CD4-positive, alpha-beta memory T cell (primary cell): ENCODE results near the gene SLC9A9. TPM values are rescaled to one million over a fixed set of nuclear protein-coding genes. Genes with fewer than 3 reads are reported as not detected.

Experiments
- CTCF ChIA-PET: fragments of 350-600 bp; sonication (Branson Sonifier 250); formaldehyde crosslinking; loops from one replicate; lab custom pipeline; 2021; ENCODE audit warnings: inconsistent platforms; ENCODE audit not compliant: partially characterized antibody; lab: Charles Lee
- POLR2A ChIA-PET: fragments of 350-600 bp; sonication (Branson Sonifier 250); formaldehyde crosslinking; loops from one replicate; lab custom pipeline; 2021; ENCODE audit not compliant: partially characterized antibody; lab: Charles Lee
- DNase-seq, 5 donors: peaks; one replicate each; pipeline versions ENCODE4 v3.0.0 to v3.0.0-alpha.2; 2020 to 2022; ENCODE audit warnings: mixed read lengths in 1 of 5
- H3K27ac ChIP-seq: one replicate; pipeline ENCODE4 v1.7.0; 2013; ENCODE audit warnings: low read depth, low read length
- H3K27me3 ChIP-seq: 2 replicates; pipeline ENCODE4 v1.7.0; 2013; ENCODE audit warnings: mild to moderate bottlenecking, low read length, moderate library complexity; ENCODE audit not compliant: insufficient read depth
- H3K36me3 ChIP-seq: 2 replicates; pipeline ENCODE4 v1.7.0; 2013; ENCODE audit warnings: mild to moderate bottlenecking, low read length, moderate library complexity; ENCODE audit not compliant: insufficient read depth
- H3K4me1 ChIP-seq: 2 replicates; pipeline ENCODE4 v1.7.0; 2013; ENCODE audit warnings: mild to moderate bottlenecking, low read length, moderate library complexity; ENCODE audit not compliant: insufficient read depth
- H3K4me3 ChIP-seq, 2 donors: one replicate each; pipeline ENCODE4 v1.7.0; 2013; ENCODE audit warnings: low read length in 2 of 2, mild to moderate bottlenecking in 1 of 2
- H3K9me3 ChIP-seq, 2 donors: one replicate each; pipeline ENCODE4 v1.7.0; 2013; ENCODE audit warnings: low read length in 2 of 2, control low read depth in 1 of 2; ENCODE audit not compliant: control insufficient read depth in 1 of 2
- H3K27ac Mint-ChIP-seq, 7 donors: one replicate each; pipeline ENCODE4 v1.8.0; 2020 to 2021; ENCODE audit warnings: mixed read lengths in 7 of 7, mild to moderate bottlenecking in 6 of 7, inconsistent platforms in 3 of 7, moderate library complexity in 3 of 7
- H3K27me3 Mint-ChIP-seq, 2 donors: one replicate each; pipeline ENCODE4 v1.8.0; 2020 to 2021; ENCODE audit warnings: mixed read lengths in 2 of 2
- H3K36me3 Mint-ChIP-seq, 2 donors: one replicate each; pipeline ENCODE4 v1.8.0; 2020 to 2021; ENCODE audit warnings: mixed read lengths in 2 of 2, inconsistent platforms in 1 of 2, mild to moderate bottlenecking in 1 of 2
- H3K4me1 Mint-ChIP-seq, 4 donors: one replicate each; pipeline ENCODE4 v1.8.0; 2020 to 2021; ENCODE audit warnings: mixed read lengths in 4 of 4, mild to moderate bottlenecking in 1 of 4
- H3K4me3 Mint-ChIP-seq, 8 donors: one replicate each; pipeline ENCODE4 v1.8.0; 2020 to 2021; ENCODE audit warnings: mixed read lengths in 8 of 8, mild to moderate bottlenecking in 7 of 8, moderate library complexity in 6 of 8, inconsistent platforms in 3 of 8
- H3K9me3 Mint-ChIP-seq, 8 donors: one replicate each; pipeline ENCODE4 v1.8.0; 2020 to 2021; ENCODE audit warnings: mixed read lengths in 8 of 8, mild to moderate bottlenecking in 5 of 8, inconsistent platforms in 3 of 8, moderate library complexity in 1 of 8
- intact Hi-C: fragments of 100-400 bp; cut with micrococcal nuclease; formaldehyde crosslinking; loops from one replicate; pipeline ENCODE4 v1.15.1; 2023
- polyA plus RNA-seq, 2 donors: library from polyadenylated mRNA; unstranded; fragments of 300-500 nt; fragmentation: Illumina TruSeq; gene quantifications; one replicate each; pipeline ENCODE4 v1.2.3, GENCODE V29; 2021
- total RNA-seq, 2 experiments: library from RNA; stranded (reverse); gene quantifications; one replicate each; pipeline ENCODE4 v1.2.3, GENCODE V29; 2021

Gene SLC9A9
- total and polyA plus RNA-seq, 4 experiments from 2014 or later = 30.8 to 35.5 (median 34.4) TPM

DNA sequence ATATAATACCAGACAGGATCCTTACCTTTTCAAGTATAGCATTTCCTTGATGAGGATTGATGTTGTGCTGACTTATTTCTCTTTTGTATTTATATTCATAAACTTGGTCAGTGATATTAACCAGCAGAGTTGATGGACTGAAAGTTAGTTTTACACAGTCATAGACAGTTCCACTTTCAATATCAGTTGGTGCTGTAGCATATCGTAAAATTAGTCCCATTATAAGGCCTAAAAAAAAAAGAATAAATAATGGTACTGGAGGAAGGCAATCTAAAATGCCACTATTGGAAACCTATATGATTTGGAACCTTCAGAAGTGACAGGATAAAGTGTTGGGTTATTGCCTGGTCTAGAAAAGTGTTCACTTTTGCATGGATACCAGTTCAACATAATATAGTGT is 16.3 kb downstream of the SLC9A9 start:
- Mint-ChIP-seq H3K27ac (no peak overlapping the region), H3K36me3 (peaks cover 4 to 21% of the 10 kb centered on the region in 2 donors), H3K9me3 (no peaks in the 10 kb centered on the region), H3K27me3 (no peaks in the 10 kb centered on the region), H3K4me3 (peak overlapping the region in 2 of 8 donors; percentile 12 to 50), H3K4me1 (peaks cover 35 to 43% (median 40%) of the 10 kb centered on the region in 4 donors)
- Histone ChIP-seq H3K27me3 (no peaks in the 10 kb centered on the region), H3K9me3 (no peaks in the 10 kb centered on the region), H3K4me3 (no peak overlapping the region), H3K27ac (no peak overlapping the region), H3K36me3 (no peaks in the 10 kb centered on the region), H3K4me1 (peaks cover 27% of the 10 kb centered on the region)
- no peak for DNase-seq
- CTCF ChIA-PET = no interaction called here
- POLR2A ChIA-PET = no interaction called here
- intact Hi-C loops = no loop called here

GRCh38 chr3:143831208-143831607 is 17.1 kb downstream of the SLC9A9 start:
- no peaks in the 10 kb centered on the region for H3K27me3 Mint-ChIP-seq
- H3K4me1 ChIP-seq = peaks cover 33% of the 10 kb centered on the region
- H3K36me3 ChIP-seq = no peaks in the 10 kb centered on the region
- ChIA-PET POLR2A (no interaction called here), CTCF (no interaction called here)
- H3K9me3 ChIP-seq = no peaks in the 10 kb centered on the region
- no peak for DNase-seq
- H3K9me3 Mint-ChIP-seq = no peaks in the 10 kb centered on the region
- no peaks in the 10 kb centered on the region for H3K27me3 ChIP-seq
- peak overlapping the region in 3 of 8 donors; percentile 14 to 44 (median 33) for H3K4me3 Mint-ChIP-seq
- H3K27ac ChIP-seq = no peak overlapping the region
- H3K27ac Mint-ChIP-seq = peak overlapping the region in 3 of 7 donors; percentile 34 to 49 (median 45)
- peaks cover 4 to 21% of the 10 kb centered on the region in 2 donors for H3K36me3 Mint-ChIP-seq
- peaks cover 40 to 48% (median 45%) of the 10 kb centered on the region in 4 donors for H3K4me1 Mint-ChIP-seq
- intact Hi-C loops = no loop called here
- no peak overlapping the region for H3K4me3 ChIP-seq

- CTCF ChIA-PET = interaction anchor here (1.2 kb wide), 1 partner anchor 9 kb away, joined by 6 read pairs; no protein-coding TSS in a partner anchor
- POLR2A ChIA-PET = no interaction called here
- Mint-ChIP-seq H3K27ac (peak overlapping the region in 2 of 7 donors; percentile 34 to 45), H3K4me3 (peak overlapping the region in 2 of 8 donors; percentile 7 to 12), H3K4me1 (peaks cover 37 to 48% (median 44%) of the 10 kb centered on the region in 4 donors), H3K9me3 (no peaks in the 10 kb centered on the region), H3K36me3 (peaks cover 4 to 21% of the 10 kb centered on the region in 2 donors), H3K27me3 (no peaks in the 10 kb centered on the region)
- Histone ChIP-seq H3K27me3 (no peaks in the 10 kb centered on the region), H3K4me3 (no peak overlapping the region), H3K9me3 (no peaks in the 10 kb centered on the region), H3K36me3 (no peaks in the 10 kb centered on the region), H3K4me1 (peaks cover 35% of the 10 kb centered on the region), H3K27ac (no peak overlapping the region)
- intact Hi-C loops = loop anchor here (1.0 kb wide), 1 partner anchor 18 kb away; the partner anchor contains the start of gene SLC9A9
- no peak for DNase-seq
Measured at GRCh38 chr3:143830786-143831185, 17.5 kb downstream of the SLC9A9 start.

DNA sequence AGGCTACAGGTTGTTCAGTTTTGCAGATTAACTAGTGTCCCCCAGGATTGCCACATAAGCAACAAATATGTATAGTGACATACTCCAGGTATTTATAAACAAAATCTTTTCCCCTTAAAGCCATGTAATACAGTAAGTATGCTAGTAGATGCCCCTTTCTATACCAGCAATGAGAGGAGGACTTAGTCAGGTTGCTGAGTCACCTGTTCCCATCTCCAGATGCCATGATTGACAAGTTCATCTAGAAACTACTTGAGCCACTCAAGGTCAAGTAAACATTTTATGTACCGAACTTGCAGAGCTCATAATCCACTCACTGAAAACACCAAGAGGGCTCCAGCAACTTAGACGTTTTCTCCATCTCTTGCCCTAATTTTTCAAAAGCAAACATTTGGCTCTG is 18.2 kb downstream of the SLC9A9 start:
- Mint-ChIP-seq H3K36me3 (peaks cover 4 to 20% of the 10 kb centered on the region in 2 donors), H3K9me3 (no peaks in the 10 kb centered on the region), H3K27me3 (no peaks in the 10 kb centered on the region), H3K4me1 (peaks cover 36 to 49% (median 43%) of the 10 kb centered on the region in 4 donors), H3K27ac (no peak overlapping the region), H3K4me3 (no peak overlapping the region)
- Histone ChIP-seq H3K9me3 (no peaks in the 10 kb centered on the region), H3K27me3 (no peaks in the 10 kb centered on the region), H3K36me3 (no peaks in the 10 kb centered on the region), H3K27ac (no peak overlapping the region), H3K4me1 (peaks cover 39% of the 10 kb centered on the region), H3K4me3 (no peak overlapping the region)
- ChIA-PET CTCF (interaction anchor here (1.1 to 1.4 kb wide), 3 partner anchors 10 to 147 kb away, joined by 3 to 6 read pairs (median 3); no protein-coding TSS in a partner anchor), POLR2A (no interaction called here)
- intact Hi-C loops = loop anchor here (1.0 kb wide), 1 partner anchor 18 kb away; the partner anchor contains the start of gene SLC9A9
- no peak for DNase-seq

DNA sequence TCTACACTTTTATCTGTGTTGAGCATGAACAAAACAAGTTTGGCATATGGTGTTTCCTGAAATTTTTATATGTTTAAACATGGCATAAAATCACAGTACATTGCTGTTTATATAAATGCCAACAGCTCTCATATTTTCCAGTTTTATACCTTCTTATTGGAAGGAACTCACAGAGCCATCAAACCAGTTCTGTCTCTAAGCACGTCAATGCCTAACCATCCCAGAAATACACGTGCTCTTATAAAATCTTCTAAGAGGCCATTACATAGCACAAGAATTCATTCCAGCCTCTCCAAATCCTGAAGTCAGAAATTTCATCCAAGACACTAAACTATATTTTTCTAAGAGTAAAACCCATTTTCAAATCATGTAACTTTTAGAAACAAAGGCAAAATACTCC is 20.8 kb downstream of the SLC9A9 start:
- Mint-ChIP-seq H3K36me3 (peaks cover 4 to 24% of the 10 kb centered on the region in 2 donors), H3K27me3 (no peaks in the 10 kb centered on the region), H3K27ac (no peak overlapping the region), H3K9me3 (no peaks in the 10 kb centered on the region), H3K4me3 (no peak overlapping the region), H3K4me1 (peaks cover 39 to 51% (median 45%) of the 10 kb centered on the region in 4 donors)
- ChIA-PET POLR2A (interaction anchor here (1.3 to 4.2 kb wide), 2 partner anchors 20 to 145 kb away, joined by 4 to 25 read pairs; partner anchors contain the start of gene DIPK2A), CTCF (no interaction called here)
- no peak for DNase-seq
- Histone ChIP-seq H3K9me3 (no peaks in the 10 kb centered on the region), H3K36me3 (no peaks in the 10 kb centered on the region), H3K4me1 (peaks cover 43% of the 10 kb centered on the region), H3K4me3 (no peak overlapping the region), H3K27ac (no peak overlapping the region), H3K27me3 (no peaks in the 10 kb centered on the region)
- intact Hi-C loops = loop anchor here (5.0 kb wide), 1 partner anchor 50 kb away; no protein-coding TSS in a partner anchor

DNA sequence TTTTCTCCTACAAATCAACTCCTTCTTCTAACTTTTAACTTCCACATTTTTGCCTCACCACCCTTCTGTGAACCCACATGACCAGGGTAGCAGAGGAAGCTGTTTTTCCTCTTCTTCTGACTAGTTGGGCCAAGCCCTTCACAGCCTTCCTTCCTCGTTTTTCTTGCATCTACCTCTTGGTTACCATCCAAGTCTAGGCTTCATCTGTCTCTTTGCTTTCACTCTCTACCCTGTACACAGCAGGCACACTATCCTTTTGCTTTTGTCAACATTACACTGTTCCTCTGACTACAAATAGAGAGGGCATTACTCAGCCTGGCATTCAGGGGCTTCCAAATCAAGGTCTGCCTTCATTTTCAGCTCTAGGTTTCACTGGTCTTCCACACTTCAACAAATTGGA is 22.0 kb downstream of the SLC9A9 start:
- Mint-ChIP-seq H3K4me1 (peaks cover 41 to 57% (median 46%) of the 10 kb centered on the region in 4 donors), H3K4me3 (peak overlapping the region in 7 of 8 donors; percentile 7 to 62 (median 21)), H3K36me3 (peaks cover 4 to 24% of the 10 kb centered on the region in 2 donors), H3K27ac (peak overlapping the region in 6 of 7 donors; percentile 15 to 93 (median 76)), H3K9me3 (no peaks in the 10 kb centered on the region), H3K27me3 (no peaks in the 10 kb centered on the region)
- no peak for DNase-seq
- ChIA-PET POLR2A (interaction anchor here (1.7 to 4.2 kb wide), 3 partner anchors 22 to 146 kb away, joined by 3 to 25 read pairs (median 15); partner anchors contain the start of genes DIPK2A and SLC9A9), CTCF (interaction anchor here (0.7 to 2.0 kb wide), 2 partner anchors 24 to 54 kb away, joined by 3 to 4 read pairs; no protein-coding TSS in a partner anchor)
- H3K4me1 ChIP-seq = peaks cover 42% of the 10 kb centered on the region
- H3K9me3 ChIP-seq = no peaks in the 10 kb centered on the region
- no peak overlapping the region for H3K27ac ChIP-seq
- H3K27me3 ChIP-seq = no peaks in the 10 kb centered on the region
- no peak overlapping the region for H3K4me3 ChIP-seq
- H3K36me3 ChIP-seq = no peaks in the 10 kb centered on the region
- intact Hi-C loops = loop anchor here (5.0 kb wide), 1 partner anchor 49 kb away; no protein-coding TSS in a partner anchor

GRCh38 chr3:143825513-143825912 is 22.8 kb downstream of the SLC9A9 start:
- Mint-ChIP-seq H3K9me3 (no peaks in the 10 kb centered on the region), H3K27ac (peak overlapping the region; percentile 70 to 93 (median 84)), H3K36me3 (peaks cover 4 to 24% of the 10 kb centered on the region in 2 donors), H3K27me3 (no peaks in the 10 kb centered on the region), H3K4me3 (peak overlapping the region in 7 of 8 donors; percentile 26 to 75 (median 56)), H3K4me1 (peaks cover 39 to 59% (median 45%) of the 10 kb centered on the region in 4 donors)
- intact Hi-C loops = loop anchor here (1.0 to 5.0 kb wide), 2 partner anchors 23 to 48 kb away; partner anchors contain the start of gene SLC9A9
- CTCF ChIA-PET = interaction anchor here (0.8 to 2.0 kb wide), 6 partner anchors 44 to 146 kb away, joined by 3 to 7 read pairs (median 4); partner anchors contain the start of gene DIPK2A
- POLR2A ChIA-PET = interaction anchor here (0.8 to 4.2 kb wide), 4 partner anchors 9 to 146 kb away, joined by 3 to 25 read pairs (median 9); partner anchors contain the start of genes DIPK2A and SLC9A9
- peak; percentile 35 to 61 (median 46) for DNase-seq
- Histone ChIP-seq H3K9me3 (no peaks in the 10 kb centered on the region), H3K36me3 (no peaks in the 10 kb centered on the region), H3K27me3 (no peaks in the 10 kb centered on the region), H3K4me3 (no peak overlapping the region), H3K27ac (no peak overlapping the region), H3K4me1 (peaks cover 38% of the 10 kb centered on the region)
